Measurements from ENCODE around the gene GLG1. TPM values are rescaled to one million over a fixed set of nuclear protein-coding genes. Genes with fewer than 3 reads are reported as not detected.
A peak's percentile ranks its signal among the peaks of the same experiment; 100 is the strongest.
"Not testable (repeated sequence)": the region's sequence is repeated elsewhere in the genome, so short reads cannot be mapped to it uniquely, and the experiment has no call there.

GLG1 gene
- polyA plus RNA-seq (2013, experiment 1 of 2) = 118 TPM
- 106 TPM for polyA plus RNA-seq (2013, experiment 2 of 2)

DNA sequence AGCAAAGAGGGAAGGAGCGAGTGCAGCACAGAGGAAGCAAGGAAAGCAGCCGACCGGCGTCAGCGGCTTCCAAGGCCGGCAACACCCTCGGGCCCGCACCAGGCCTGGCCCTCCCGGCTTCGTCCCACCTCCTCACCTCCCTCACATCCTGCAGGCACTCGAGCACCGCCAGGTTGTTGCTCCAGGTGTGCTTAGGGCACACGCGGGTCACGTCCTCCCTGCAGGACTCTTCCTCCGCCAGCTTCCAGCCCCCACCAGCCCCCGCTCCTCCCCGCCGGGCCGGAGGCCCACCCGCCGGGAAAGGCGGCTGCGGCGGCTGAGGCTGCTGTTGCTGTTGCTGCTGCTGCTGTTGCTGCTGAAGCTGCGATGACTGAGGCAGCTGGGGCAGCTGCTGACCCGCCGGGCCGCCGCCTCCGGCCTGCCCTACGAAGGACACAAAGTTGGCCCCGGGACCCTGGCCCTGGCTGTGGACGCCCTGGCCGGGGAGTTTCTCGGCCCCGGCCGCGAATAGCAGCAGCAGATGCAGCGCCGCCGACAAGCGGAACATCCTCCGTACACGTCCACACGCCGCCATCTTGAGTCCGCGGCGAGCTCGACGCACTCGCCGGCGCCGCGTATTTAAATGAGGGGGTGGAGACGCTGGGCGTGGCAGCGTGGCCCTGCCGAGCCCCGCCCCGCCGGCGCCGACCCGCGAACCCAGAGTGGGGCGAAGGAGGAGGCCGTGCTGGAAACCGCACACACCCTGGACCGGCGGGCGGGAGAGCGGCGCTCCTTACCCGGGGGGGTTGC lies at the start of gene GLG1:
Gene GLG1 (minus strand): TSS at position 594 of the 789 bp plus-strand sequence. CDS start 20 bp downstream, at position 574.
- no peaks in the 10 kb centered on the region for H3K36me3 ChIP-seq (ENCODE audit: control insufficient read depth, insufficient read depth, low read length)
- 0% methylated on average over 40 to 64 of the region's 77 CpGs for WGBS, 2 experiments (ENCODE audit: insufficient coverage in 2 of 2)
- no peaks in the 10 kb centered on the region for H3K9me3 ChIP-seq (ENCODE audit: control insufficient read depth, low read length)
- peak within 1 kb of the TSS; percentile 85 for H3K4me3 ChIP-seq (ENCODE audit: extremely low read depth, insufficient read depth, low read length, poor library complexity, severe bottlenecking)
- peak within 1 kb of the TSS; percentile 97 for H3K27ac ChIP-seq (ENCODE audit: low read depth, low read length, severe bottlenecking)
- H3K4me1 ChIP-seq (ENCODE audit: control insufficient read depth, insufficient read depth, low read length, poor library complexity, severe bottlenecking) = peaks cover 16% of the 10 kb centered on the region

DNA sequence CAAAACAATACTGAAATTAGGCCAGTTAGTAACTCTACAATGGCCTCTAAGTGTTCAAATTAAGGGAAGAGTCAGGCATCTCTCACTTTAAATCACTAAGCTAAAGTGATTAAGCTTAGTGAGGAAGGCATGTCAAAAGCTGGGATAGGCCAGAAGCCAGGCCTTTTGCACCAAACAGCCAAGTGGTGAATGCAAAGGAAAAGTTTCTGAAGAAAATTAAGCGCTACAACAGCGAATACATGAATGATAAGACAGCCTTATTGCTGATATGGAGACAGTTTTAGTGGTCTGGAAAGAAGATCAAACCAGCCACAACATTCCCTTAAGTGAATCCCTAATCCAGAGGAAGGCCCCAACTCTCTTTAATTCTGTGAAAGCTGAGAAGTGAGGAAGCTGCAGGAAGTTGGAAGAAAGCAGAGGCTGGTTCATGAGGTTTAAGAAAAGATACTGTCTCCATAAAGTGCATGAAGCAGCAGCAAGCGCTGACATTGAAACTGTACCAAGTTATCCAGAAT lies 47.7 kb upstream of the GLG1 start:
- WGBS, 2 experiments (ENCODE audit: insufficient coverage in 2 of 2) = 88% methylated on average over 1 of the region's 3 CpGs; no CpG with 5 or more reads in 1 of the 2 experiments
- H3K9me3 ChIP-seq (ENCODE audit: control insufficient read depth, low read length) = no peaks in the 10 kb centered on the region
- H3K36me3 ChIP-seq (ENCODE audit: control insufficient read depth, insufficient read depth, low read length) = peaks cover 86% of the 10 kb centered on the region
- peaks cover 6% of the 10 kb centered on the region for H3K4me1 ChIP-seq (ENCODE audit: control insufficient read depth, insufficient read depth, low read length, poor library complexity, severe bottlenecking)
- no peak overlapping the region for H3K4me3 ChIP-seq (ENCODE audit: extremely low read depth, insufficient read depth, low read length, poor library complexity, severe bottlenecking)
- peak overlapping the region; percentile 42 for H3K27ac ChIP-seq (ENCODE audit: low read depth, low read length, severe bottlenecking)

DNA sequence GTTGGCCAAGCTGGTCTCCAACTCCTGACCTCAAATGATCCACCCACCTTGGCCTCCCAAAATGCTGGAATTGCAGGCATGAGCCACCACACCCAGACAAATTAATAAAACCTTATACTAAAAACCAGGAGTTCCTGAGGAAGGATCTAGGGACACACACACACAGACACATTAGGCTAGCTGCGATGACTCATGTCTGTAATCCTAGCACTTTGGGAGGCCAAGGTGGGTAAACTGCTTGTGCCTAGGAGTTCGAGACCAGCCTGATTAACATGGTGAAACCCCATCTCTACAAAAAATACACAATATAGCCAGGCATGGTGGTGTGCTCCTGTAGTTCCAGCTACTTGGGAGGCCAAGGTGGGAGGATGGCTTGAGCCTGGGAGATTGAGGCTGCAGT lies 46.0 kb upstream of the GLG1 start:
- not testable (repeated sequence) for H3K27ac ChIP-seq (ENCODE audit: low read depth, low read length, severe bottlenecking); H3K4me3 ChIP-seq (ENCODE audit: extremely low read depth, insufficient read depth, low read length, poor library complexity, severe bottlenecking); H3K4me1 ChIP-seq (ENCODE audit: control insufficient read depth, insufficient read depth, low read length, poor library complexity, severe bottlenecking); H3K9me3 ChIP-seq (ENCODE audit: control insufficient read depth, low read length)
- WGBS, 2 experiments (ENCODE audit: insufficient coverage in 2 of 2) = 86% methylated on average over 1 of the region's 2 CpGs; no CpG with 5 or more reads in 1 of the 2 experiments
- H3K36me3 ChIP-seq (ENCODE audit: control insufficient read depth, insufficient read depth, low read length) = peaks cover 86% of the 10 kb centered on the region

DNA sequence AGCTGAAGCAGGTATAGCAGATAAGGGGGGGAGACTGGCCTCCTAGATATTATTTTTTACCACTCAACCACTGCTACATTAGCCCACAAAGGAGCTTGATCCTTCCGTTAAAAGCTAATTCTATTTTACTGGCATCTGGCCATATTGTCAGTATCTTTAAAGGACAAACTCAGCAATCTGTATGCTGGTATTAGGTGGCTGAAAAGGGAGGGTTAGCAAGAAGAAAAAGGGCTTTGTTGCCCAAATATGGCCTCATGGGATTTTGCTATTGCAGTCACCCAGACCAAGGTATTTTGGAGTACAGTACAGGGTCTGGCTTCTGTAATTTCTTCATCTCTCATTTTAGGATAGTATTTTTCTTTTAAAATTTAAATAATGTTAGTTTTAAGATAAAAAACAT lies 45.3 kb upstream of the GLG1 start:
- H3K36me3 ChIP-seq (ENCODE audit: control insufficient read depth, insufficient read depth, low read length) = peaks cover 86% of the 10 kb centered on the region
- no peak overlapping the region for H3K4me3 ChIP-seq (ENCODE audit: extremely low read depth, insufficient read depth, low read length, poor library complexity, severe bottlenecking)
- WGBS, 2 experiments (ENCODE audit: insufficient coverage in 2 of 2) = 80% methylated on average over 1 of the region's 1 CpG; no CpG with 5 or more reads in 1 of the 2 experiments
- H3K9me3 ChIP-seq (ENCODE audit: control insufficient read depth, low read length) = no peaks in the 10 kb centered on the region
- H3K27ac ChIP-seq (ENCODE audit: low read depth, low read length, severe bottlenecking) = no peak overlapping the region
- H3K4me1 ChIP-seq (ENCODE audit: control insufficient read depth, insufficient read depth, low read length, poor library complexity, severe bottlenecking) = no peaks in the 10 kb centered on the region

DNA sequence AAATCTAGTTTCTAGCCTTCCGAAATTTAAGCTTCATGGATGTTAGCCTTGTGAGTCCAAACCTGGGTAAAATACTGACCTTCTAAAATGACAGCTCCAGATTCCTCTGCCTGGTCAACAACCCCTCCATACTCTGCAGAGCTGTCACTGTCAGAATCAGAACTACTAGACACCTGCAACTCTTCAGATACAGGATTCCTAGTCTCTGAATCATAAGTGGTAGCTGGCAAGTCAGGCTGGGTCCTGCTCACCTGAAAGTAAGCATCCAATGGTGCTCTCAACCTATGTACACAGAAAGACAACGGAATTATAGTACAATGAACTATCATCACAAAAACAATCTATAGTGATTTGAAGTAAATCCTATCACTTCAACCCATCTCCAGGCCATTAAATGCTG lies 44.9 kb upstream of the GLG1 start:
- Histone ChIP-seq H3K36me3 (ENCODE audit: control insufficient read depth, insufficient read depth, low read length) (peaks cover 86% of the 10 kb centered on the region), H3K4me3 (ENCODE audit: extremely low read depth, insufficient read depth, low read length, poor library complexity, severe bottlenecking) (no peak overlapping the region), H3K4me1 (ENCODE audit: control insufficient read depth, insufficient read depth, low read length, poor library complexity, severe bottlenecking) (no peaks in the 10 kb centered on the region), H3K9me3 (ENCODE audit: control insufficient read depth, low read length) (no peaks in the 10 kb centered on the region), H3K27ac (ENCODE audit: low read depth, low read length, severe bottlenecking) (no peak overlapping the region)
- WGBS, 2 experiments (ENCODE audit: insufficient coverage in 2 of 2) = 100% methylated on average over 1 of the region's 2 CpGs

DNA sequence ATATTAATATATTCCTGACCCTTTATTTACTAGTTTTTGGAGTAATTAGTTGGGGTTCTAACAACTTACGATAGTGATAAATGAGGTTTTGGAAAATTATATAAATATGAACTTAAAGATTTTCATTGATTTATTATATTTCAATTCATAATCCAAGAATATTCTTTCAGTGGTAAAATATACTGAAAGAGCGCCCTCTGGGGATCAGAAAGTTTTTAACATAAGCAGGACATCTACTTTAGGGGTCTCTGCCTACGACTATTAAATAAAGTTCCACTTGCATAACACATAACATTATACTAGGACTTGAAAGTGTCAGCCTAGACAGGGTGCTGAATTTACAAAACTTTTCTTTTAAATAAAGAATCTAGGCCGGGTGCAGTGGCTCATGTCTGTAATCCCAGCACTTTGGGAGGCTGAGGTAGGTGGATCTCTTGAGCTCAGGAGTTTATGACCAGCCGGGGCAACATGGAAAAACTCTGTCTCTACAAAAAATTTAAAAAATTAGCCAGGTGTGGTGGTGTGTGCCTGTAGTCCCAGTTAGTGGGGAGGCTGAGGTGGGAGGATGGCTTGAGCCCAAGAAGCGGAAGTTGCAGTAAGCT lies 44.2 kb upstream of the GLG1 start:
- H3K36me3 ChIP-seq (ENCODE audit: control insufficient read depth, insufficient read depth, low read length) = peaks cover 86% of the 10 kb centered on the region
- WGBS, 2 experiments (ENCODE audit: insufficient coverage in 2 of 2) = 89% methylated on average over 3 of the region's 6 CpGs
- H3K27ac ChIP-seq (ENCODE audit: low read depth, low read length, severe bottlenecking) = no peak overlapping the region
- no peak overlapping the region for H3K4me3 ChIP-seq (ENCODE audit: extremely low read depth, insufficient read depth, low read length, poor library complexity, severe bottlenecking)
- H3K4me1 ChIP-seq (ENCODE audit: control insufficient read depth, insufficient read depth, low read length, poor library complexity, severe bottlenecking) = no peaks in the 10 kb centered on the region
- H3K9me3 ChIP-seq (ENCODE audit: control insufficient read depth, low read length) = no peaks in the 10 kb centered on the region

DNA sequence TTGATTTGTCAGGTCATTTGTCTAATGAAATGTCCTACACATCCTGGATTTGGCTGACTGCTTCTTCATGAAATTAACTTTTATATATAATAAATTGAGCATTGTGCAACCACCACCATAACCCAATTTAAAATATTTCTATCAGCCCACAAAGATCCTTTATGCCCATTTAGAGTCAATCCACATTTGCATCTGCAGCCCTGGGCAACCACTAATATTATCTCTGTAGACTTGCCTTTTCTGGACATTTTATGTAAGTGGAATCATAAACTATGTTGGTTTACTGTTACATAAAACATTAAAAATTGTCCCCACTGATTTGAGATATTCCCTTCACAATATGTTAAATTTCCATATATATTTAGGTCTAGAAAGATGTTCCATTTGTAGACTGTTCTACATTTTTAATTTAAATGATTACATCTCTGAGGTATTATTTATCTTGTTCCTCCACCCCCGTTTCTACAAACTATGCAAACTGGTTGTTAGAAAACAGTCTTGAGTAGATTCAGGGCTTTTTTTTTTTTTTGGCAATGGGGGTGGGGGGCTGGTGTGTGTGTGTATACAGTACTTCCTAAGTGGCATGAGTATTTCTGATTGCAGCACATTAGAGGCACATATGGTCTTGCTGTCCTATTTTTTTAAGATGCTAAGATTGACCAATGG lies 43.1 kb upstream of the GLG1 start:
- peaks cover 90% of the 10 kb centered on the region for H3K36me3 ChIP-seq (ENCODE audit: control insufficient read depth, insufficient read depth, low read length)
- H3K4me3 ChIP-seq (ENCODE audit: extremely low read depth, insufficient read depth, low read length, poor library complexity, severe bottlenecking) = no peak overlapping the region
- no peak overlapping the region for H3K27ac ChIP-seq (ENCODE audit: low read depth, low read length, severe bottlenecking)
- no peaks in the 10 kb centered on the region for H3K9me3 ChIP-seq (ENCODE audit: control insufficient read depth, low read length)
- no peaks in the 10 kb centered on the region for H3K4me1 ChIP-seq (ENCODE audit: control insufficient read depth, insufficient read depth, low read length, poor library complexity, severe bottlenecking)
- no CpG with 5 or more reads among the region's 1 CpG for WGBS, 2 experiments (ENCODE audit: insufficient coverage in 2 of 2)

DNA sequence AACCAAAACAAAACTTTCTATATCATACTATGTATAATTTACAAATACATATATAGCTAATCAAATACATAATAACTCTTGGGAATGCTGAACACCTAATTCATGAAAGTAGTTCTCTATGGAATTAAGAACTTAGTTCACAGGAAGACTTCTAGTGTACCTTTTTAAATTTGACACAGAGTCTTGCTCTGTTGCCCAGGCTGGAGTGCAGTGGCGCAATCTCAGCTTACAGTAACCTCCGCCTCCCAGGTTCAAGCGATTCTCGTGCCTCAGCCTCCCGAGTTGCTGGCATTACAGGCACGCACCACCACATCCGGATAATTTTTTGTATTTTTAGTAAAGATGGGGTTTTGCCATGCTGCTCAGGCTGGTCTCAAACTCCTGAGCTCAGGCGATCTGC lies 35.1 kb upstream of the GLG1 start:
- Histone ChIP-seq H3K36me3 (ENCODE audit: control insufficient read depth, insufficient read depth, low read length) (peaks cover 91% of the 10 kb centered on the region), H3K4me3 (ENCODE audit: extremely low read depth, insufficient read depth, low read length, poor library complexity, severe bottlenecking) (no peak overlapping the region), H3K27ac (ENCODE audit: low read depth, low read length, severe bottlenecking) (no peak overlapping the region), H3K4me1 (ENCODE audit: control insufficient read depth, insufficient read depth, low read length, poor library complexity, severe bottlenecking) (no peaks in the 10 kb centered on the region), H3K9me3 (ENCODE audit: control insufficient read depth, low read length) (no peaks in the 10 kb centered on the region)
- 89 to 98% methylated on average over 5 to 7 of the region's 8 CpGs for WGBS, 2 experiments (ENCODE audit: insufficient coverage in 2 of 2)

DNA sequence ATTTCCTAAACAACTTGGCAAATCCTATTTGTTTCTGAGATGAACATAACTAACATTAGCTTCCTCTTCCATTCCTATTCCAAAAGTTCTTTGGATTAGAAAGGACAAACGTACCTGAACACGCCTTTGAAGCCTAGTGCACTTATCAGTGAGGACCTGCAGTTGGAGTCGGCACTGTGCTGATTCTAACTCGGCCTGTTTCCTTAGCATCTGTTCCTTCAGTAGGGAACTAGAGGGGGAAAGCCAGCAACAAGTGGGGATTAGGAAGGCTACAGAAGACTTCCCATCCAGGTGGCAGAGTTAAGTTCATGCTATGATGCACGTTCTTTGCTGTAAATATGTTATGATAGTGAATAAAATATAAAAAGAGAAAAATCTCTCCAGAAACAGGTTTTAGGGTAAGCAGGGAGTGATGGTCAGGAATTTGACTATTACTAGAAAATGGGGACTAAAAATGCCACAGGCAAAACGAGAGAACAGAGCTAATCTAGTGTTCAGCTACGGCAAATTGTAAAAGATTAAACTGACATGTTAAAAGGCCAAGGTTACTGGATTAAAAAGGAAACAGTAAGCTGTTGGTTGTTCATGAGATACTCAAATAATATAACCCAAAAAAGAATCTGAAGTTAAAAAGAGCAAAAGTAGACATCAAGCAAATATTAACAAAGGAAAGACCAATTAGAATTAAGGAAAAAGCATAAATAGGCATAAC lies 31.0 kb upstream of the GLG1 start:
- Histone ChIP-seq H3K4me1 (ENCODE audit: control insufficient read depth, insufficient read depth, low read length, poor library complexity, severe bottlenecking) (no peaks in the 10 kb centered on the region), H3K9me3 (ENCODE audit: control insufficient read depth, low read length) (no peaks in the 10 kb centered on the region), H3K36me3 (ENCODE audit: control insufficient read depth, insufficient read depth, low read length) (peaks cover 90% of the 10 kb centered on the region), H3K27ac (ENCODE audit: low read depth, low read length, severe bottlenecking) (no peak overlapping the region), H3K4me3 (ENCODE audit: extremely low read depth, insufficient read depth, low read length, poor library complexity, severe bottlenecking) (no peak overlapping the region)
- WGBS, 2 experiments (ENCODE audit: insufficient coverage in 2 of 2) = 96 to 100% methylated on average over 5 to 6 of the region's 7 CpGs

DNA sequence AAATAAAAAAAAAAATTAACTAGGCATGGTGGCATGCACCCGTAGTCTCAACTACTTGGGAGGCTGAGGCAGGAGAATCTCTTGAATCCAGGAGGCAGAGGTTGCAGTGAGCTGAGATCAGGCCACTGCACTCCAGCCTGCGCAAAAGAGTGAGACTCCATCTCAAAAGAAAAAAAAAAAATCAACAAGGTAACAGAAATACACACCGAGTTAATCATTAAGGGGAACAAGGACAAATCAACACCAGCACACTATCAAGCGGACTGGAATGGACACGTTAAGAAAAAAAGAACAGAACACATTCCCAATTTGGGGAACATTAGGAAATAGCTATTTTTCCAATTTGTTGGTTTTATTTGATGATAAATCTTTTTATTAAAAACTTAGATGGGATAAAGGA lies 28.4 kb upstream of the GLG1 start:
- Histone ChIP-seq H3K27ac (ENCODE audit: low read depth, low read length, severe bottlenecking) (no peak overlapping the region), H3K9me3 (ENCODE audit: control insufficient read depth, low read length) (no peaks in the 10 kb centered on the region), H3K36me3 (ENCODE audit: control insufficient read depth, insufficient read depth, low read length) (peaks cover 96% of the 10 kb centered on the region), H3K4me1 (ENCODE audit: control insufficient read depth, insufficient read depth, low read length, poor library complexity, severe bottlenecking) (no peaks in the 10 kb centered on the region), H3K4me3 (ENCODE audit: extremely low read depth, insufficient read depth, low read length, poor library complexity, severe bottlenecking) (no peak overlapping the region)
- 40 to 57% methylated on average over 1 of the region's 5 CpGs for WGBS, 2 experiments (ENCODE audit: insufficient coverage in 2 of 2)

All from mesodermal cell (in vitro differentiated cells).